Heart left ventricle (tissue), 13 donors: ENCODE measurements around the gene AEBP1.

Experiments
- CTCF ChIP-seq, 12 donors: fragments of 200-600 bp; sonication (generic) in 4 of 12; IDR thresholded peaks; one replicate each; pipeline versions ENCODE4 v1.5.0 to v1.8.0; 2018 to 2022; ENCODE audit warnings: antibody characterized with exemption in 12 of 12, mild to moderate bottlenecking in 5 of 12
- POLR2A ChIP-seq, 2 donors: fragments of 450-650 bp; IDR thresholded peaks; one replicate each; pipeline ENCODE4 v1.6.1; 2017; ENCODE audit warnings: antibody characterized with exemption in 2 of 2, mild to moderate bottlenecking in 2 of 2, moderate library complexity in 2 of 2
- donor health status: ischemic (EF 13 %, LVEDD 7.1; RV severe dilation, severe dysfunction).
- donor health status: DM: no; HTN: yes; CAD: no.
- donor health status: DM: no; HTN: no; CAD: no.
- donor health status: ischemic (EF 25% LVEDD 6.9; RV normal size, moderate dysfunction).
- donor health status: ischemic (EF 25% LVEDD 5.7; RV mildly dilated, moderate dysfunction).
- donor health status: ischemic (EF 35%, LVEDD 5.7; RV mildly dilated, moderate dysfunction).
- donor health status: nonischemic (EF 11% LVEDD 7.7; RV severe dilation, severe dysfunction).
- donor health status: DM: yes; HTN: yes; CAD: no.
- donor health status: PGD.
- donor health status: ischemic (EF 29% LVEDD 5.4; RV normal size, mild dysfunction).
- donor health status: nonischemic (EF 23%, LVEDD 6.1; RV moderate dilation, normal function).

DNA sequence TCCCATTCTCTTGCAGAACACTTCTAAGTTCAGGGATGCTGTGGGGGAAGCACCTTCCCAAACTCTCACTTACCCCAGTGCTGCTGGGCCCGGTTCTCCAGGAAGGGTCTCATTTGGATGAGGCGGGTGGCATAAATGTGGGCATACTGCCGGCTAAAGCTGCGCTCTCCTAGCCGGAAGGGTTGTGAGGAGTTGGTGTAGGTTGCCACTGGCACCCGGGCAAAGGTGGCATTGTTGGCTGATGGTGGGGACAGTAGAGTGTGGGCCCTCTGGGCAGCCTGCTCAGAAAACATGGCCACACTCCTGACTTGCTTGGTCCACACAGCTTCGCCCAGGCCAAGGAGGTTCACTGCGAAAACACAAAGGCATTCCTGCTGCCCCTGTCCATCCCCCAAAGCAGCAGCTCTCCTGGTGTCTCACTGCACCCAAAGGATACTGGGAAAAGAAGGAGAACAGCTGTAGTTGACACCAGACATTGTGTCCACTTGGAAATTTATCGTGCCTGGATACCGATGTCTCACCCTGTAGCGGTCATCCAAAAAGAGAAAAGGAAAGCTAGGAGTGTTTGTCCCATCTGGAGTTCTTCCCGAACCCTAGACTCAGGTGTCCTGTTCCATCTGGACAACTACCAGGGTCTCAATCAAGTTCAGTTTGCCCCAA is 17.7 kb downstream of the AEBP1 start:
- no peak for TF ChIP-seq CTCF (IDR thresholded peaks at IDR 0.05)
- no peak for TF ChIP-seq POLR2A (IDR thresholded peaks at IDR 0.05)
